Cerebellar cortex (tissue), 1 donor: ENCODE results near the gene OBSL1.

ENCODE experiments used
- DNase-seq: peaks from one replicate; pipeline ENCODE4 v3.0.0-alpha.2; 2015; ENCODE audit warnings: low spot score

OBSL1 gene

DNA sequence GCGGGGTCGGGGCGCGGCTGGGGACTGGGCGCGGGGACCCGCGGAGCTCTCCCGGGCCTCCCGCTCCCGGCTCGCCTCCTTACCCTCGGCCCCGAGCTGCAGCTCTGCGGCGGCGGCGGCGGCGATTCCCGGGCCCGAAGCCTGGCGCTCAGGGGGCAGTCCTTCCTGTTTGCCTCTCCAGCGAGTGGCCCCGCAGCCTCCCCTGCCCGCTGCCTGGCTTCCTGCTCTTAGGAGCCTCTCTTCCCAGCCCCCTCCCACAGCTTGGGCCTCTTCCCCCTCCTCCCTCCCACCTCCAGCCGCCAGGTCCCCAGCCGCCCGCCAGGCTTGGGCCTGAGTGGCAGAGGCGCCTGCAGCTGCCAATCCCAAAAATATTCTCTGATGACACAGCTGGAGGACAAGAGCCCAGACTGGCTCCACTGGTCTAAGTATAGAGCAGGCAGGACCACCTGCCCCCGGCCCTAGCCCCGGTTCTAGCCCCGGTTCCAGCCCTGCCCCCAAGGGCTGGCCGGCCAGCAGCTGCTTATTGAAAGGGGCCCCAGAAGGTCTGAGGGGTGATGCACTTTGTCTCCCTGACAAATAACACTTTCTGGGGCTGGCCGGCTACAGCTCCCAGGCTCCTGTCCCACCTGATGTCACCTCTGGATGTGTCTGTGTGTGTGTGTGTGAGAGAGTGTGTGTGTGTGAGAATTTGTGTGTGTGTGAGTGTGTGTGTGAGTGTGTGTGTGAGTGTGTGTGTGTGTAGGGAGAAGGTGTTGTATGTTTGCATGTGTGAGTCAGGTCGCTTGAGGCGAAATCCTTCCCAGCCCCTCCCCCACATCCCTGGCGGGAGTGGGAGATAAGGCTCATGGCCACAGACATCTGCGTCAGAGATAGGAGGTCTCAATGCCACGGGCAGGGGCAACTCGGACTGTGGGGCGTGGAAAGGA, at the start of gene OBSL1:
Gene OBSL1 (minus strand): TSS at position 229 of the 926 bp plus-strand sequence. CDS start 307 bp downstream, outside the sequence.
- peak; percentile 76 for DNase-seq

- DNase-seq: no peak
Measured at GRCh38 chr2:219620546-219620945, 49.2 kb upstream of the OBSL1 start.

DNA sequence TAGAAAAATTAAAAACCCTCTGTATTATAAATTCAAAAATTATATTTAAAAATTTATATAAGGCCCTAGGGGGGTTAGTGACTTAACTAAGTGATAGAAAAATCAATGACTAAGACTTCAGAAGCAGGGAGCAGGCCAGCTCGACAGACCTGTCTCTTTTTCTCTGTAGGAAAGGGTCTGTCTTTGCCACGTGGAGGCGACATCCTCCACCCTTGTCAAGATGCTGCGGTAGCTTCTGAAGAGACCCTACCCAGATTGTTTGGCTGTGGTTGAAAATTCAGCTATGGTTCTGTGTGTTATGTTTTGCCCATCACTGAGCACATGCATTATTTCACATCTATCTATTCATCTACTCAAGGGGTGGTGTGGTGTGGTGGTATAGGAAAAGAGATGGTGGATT, 47.9 kb upstream of the OBSL1 start:
- DNase-seq: no peak

DNA sequence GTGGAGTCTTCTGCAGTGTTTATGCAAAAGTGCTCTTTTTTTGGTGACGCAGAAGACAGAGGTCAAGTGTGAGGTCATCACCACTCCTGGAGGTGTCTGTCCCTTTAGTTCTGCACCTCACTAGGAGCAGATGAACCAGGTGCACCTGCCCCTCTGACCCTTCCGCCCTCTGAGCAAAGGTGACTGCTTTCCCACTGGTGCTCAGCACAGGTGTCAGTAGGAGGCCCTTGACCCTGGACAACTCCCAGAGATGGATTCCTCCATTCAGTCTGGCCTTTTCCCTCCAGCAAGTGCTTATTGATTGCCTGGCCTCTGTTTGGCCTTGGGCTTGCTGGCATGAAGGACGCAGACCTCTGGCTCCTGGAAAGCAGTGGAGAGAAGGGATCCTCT, 47.4 kb upstream of the OBSL1 start:
- DNase-seq: no peak

- no peak for DNase-seq
Measured at GRCh38 chr2:219616550-219616949, 45.2 kb upstream of the OBSL1 start.

DNA sequence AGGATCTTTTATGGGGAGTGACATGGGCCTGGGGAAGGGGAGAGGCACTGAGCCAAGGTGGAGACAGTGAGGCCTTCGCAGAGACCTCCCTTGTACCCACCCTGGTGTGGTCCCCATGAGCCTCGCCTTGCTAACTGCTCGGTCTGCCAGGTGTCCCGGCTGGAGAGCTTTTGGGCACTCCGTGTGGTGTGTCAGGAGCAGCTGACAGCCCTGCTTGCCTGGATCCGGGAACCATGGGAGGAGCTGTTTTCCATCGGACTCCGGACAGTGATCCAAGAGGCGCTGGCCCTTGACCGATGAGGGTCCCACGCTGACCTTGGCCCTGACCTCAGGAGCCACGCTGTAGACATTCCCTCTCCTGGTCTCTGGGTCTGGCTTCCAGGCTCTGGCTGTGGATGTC, 44.6 kb upstream of the OBSL1 start:
- DNase-seq: no peak

DNA sequence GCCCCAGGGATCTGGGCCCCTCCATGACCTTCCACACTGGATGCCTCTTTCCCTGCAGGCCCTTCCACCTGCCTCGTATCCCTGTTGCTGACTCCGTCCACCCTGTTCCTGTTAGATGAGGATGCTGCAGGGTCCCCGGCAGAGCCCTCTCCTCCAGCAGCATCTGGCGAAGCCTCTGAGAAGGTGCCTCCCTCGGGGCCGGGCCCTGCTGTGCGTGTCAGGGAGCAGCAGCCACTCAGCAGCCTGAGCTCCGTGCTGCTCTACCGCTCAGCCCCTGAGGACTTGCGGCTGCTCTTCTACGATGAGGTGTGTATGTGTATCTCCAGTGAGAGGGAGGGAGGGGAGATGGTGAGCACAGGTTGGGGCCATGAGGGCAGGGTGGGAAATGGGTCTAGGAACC, 43.7 kb upstream of the OBSL1 start:
- DNase-seq: no peak

- no peak for DNase-seq
Measured at GRCh38 chr2:219614076-219614860, 42.9 kb upstream of the OBSL1 start.

DNA sequence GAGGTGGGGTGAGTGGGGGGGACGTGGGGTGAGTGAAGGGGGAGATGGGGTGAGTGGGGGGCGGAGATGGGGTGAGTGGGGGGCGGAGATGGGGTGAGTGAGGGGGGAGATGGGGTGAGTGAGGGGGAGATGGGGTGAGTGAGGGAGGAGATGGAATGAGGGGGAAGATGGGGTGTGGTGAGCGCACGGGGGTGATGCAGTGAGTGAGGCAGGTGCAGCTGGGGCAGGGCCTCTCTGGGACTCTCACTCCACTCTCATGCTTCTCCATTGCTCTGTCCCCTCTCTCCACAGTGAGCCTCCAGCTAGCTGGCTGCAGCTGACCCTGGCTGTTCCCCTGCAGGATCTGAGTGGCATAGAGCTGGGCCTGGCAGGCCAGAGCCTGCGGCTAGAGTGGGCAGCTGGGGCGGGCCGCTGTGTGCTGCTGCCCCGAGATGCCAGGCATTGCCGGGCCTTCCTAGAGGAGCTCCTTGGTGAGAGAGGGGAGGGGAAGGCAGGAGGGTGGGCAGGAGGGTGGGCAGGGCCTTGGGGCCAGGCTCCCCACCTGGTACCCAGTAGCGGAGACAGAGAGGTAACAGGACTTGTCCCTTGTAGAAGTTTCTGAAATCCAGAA, 42.2 kb upstream of the OBSL1 start:
- no peak for DNase-seq

DNA sequence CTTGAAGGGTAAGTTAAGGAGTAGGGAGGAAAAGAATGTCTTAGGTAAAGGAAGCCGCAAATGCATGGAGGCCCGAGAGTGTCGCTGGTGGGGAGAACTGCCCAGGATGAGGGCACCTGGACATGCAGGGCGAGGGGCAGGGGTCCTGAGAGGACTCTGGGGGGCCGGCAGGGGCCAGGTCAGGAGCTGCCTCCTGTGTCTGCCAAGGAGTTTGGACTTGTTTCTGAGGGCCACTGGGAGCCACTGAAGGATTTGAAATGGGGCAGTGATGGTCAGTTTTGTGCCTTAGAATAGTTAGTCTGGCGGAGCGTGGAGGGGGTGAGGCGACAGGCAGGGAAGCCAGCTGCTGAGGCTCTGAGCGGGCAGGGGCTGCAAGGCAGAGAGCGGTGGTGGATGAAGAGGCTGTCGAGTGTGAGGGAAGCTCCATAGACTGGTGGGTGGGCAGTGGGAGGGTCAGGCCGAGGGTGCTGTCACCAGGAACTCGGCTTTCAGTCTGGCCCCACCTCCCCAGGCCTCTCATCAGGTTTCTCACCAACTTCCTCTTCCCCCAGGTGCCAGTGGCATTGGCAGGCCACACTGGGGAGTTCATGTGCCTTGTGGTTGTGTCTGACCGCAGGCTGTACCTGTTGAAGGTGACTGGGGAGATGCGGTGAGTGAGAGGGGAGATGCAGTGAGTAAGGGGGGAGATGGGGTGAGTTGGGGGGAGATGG, 41.4 kb upstream of the OBSL1 start:
- no peak for DNase-seq

- no peak for DNase-seq
Measured at GRCh38 chr2:219611866-219612576, 40.7 kb upstream of the OBSL1 start.

DNA sequence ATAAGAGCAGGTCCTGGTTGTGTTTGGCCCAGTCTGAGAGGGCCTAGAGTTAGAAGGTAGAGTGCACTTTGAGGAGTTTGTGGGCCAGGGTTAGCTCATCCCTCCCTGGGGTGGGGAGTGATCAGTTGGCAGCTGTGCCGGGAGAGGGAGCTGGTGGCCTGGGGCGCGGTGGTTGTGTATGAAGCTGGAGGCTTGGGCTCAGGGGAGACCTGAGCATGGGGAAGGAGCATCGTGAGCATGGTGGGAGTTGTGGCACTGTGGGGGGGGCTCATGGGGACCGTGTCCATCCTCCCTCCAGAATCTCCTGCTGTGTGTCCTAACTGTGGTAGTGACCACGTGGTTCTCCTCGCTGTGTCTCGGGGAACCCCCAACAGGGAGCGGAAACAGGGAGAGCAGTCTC, 40.0 kb upstream of the OBSL1 start:
- no peak for DNase-seq

- no peak for DNase-seq
Measured at GRCh38 chr2:219609149-219609750, 37.9 kb upstream of the OBSL1 start.

DNA sequence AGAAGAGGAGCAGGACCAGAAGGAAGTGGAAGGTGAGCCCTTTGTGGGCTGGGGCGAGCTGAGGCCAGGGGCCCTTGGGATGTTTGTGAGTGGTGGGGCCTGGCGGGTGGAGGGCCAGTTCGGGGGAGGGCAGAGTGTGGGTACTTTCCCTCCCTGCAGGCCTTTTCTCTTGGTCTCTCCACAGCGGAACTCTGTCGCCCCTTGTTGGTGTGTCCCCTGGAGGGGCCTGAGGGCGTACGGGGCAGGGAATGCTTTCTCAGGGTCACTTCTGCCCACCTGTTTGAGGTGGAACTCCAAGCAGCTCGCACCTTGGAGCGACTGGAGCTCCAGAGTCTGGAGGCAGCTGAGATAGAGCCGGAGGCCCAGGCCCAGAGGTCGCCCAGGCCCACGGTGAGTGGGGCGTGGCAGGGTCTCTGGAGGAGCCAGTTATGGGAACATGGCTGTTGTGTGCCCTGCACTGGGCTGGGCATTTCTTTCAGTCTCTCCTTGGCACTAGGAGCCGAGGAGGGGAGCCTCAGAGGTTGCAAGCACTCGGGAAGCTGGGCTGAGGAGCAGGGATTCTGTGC, 37.1 kb upstream of the OBSL1 start:
- no peak for DNase-seq

DNA sequence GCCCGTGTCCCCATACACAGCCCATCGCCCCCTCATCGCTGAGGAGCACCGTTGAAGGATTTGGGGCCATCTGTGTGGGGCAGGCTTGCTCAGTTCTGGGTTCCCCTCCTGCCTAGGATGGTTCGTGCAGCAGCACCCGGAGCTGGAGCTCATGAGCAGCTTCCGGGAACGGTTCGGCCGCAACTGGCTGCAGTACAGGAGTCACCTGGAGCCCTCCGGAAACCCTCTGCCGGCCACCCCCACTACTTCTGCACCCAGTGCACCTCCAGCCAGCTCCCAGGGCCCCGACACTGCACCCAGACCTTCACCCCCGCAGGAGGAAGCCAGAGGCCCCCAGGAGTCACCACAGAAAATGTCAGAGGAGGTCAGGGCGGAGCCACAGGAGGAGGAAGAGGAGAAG, 36.6 kb upstream of the OBSL1 start:
- no peak for DNase-seq

DNA sequence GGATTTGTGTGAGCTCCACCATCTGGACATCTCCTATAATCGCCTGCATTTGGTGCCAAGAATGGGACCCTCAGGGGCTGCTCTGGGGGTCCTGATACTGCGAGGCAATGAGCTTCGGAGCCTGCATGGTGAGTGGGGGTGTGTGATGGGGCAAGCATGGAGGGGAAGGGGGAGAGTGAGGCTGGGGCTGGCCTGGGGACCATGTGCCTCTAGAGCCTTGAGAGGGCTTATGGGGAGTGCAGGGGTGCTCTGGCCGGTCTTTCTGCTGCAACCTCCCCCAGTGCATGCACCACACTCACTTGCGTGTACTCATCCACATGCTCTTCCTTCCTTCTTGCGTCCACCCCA, 34.2 kb upstream of the OBSL1 start:
- DNase-seq: no peak

DNA sequence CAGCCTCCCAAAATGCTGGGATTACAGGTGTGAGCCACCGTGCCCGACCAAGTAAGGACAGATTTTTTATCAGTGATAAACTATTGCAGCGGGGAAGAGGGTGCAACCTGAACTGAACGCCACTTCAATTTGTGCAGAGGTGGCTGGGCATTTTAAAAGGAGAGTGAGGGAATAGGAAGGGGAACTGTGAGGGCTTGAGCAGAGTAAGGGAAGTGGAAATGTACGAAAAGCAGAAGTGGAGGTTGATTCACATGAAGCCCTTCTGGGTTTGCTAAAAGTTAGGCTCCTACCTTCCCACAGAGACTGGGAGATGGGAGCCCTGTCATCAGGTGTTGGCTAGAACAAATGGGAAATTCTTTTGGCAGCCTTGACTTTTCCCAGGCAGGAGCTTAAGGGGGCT, 32.4 kb upstream of the OBSL1 start:
- no peak for DNase-seq

GRCh38 chr2:219598308-219599078, 27.2 kb upstream of the OBSL1 start:
- DNase-seq: no peak

DNA sequence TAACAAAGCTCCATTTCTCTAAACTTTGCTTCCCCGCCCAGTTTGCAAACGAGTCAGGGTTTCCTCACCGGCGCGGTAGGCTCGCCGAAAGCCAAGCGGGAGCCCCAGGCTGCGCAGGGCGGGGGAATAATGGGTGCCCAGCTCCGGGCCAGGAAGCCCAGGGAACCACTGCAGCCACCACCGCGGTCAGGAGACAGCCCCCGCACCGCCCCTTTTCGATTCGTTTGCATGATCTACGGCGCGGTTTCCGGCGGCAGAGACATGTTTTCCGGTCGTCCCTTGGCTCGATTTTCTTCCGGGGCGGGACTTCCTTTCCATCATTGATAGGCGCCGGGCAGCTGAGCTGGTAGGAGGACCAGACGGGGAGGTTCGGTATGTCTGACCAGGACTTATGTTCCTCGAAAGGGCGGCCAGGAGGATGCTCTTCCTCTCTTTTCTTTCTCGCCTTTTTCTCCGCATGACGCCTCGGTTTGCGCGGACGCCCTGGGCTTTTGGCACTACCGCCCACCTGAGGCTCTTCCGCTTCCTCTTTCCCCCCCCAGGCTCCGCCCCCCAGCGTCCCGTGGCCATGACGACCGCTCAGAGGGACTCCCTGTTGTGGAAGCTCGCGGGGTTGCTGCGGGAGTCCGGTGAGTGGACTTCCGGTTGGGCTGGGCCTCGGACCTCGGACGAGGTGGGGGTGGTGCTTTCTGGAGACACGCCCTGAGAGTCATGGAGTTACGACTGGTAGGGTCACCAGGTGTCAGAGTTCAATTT, 26.4 kb upstream of the OBSL1 start, which contains the start of gene STK11IP:
Gene STK11IP (plus strand): TSS at position 306 of the 756 bp plus-strand sequence. CDS start 263 bp downstream, at position 569.
- DNase-seq: peak; percentile 97
